Head of caudate nucleus (tissue), 42 donors: ENCODE results near the gene PACSIN1.

Source experiments
- DNase-seq, 42 donors: peaks; one replicate each; pipeline versions ENCODE4 v3.0.0 to v3.0.0-alpha.2; 2020 to 2021; ENCODE audit warnings: mixed read lengths in 7 of 42
- intact Hi-C: fragments of 100-400 bp; cut with DNase I; formaldehyde crosslinking; loops from one replicate; pipeline ENCODE4 v1.15.0; 2022

PACSIN1 gene

DNA sequence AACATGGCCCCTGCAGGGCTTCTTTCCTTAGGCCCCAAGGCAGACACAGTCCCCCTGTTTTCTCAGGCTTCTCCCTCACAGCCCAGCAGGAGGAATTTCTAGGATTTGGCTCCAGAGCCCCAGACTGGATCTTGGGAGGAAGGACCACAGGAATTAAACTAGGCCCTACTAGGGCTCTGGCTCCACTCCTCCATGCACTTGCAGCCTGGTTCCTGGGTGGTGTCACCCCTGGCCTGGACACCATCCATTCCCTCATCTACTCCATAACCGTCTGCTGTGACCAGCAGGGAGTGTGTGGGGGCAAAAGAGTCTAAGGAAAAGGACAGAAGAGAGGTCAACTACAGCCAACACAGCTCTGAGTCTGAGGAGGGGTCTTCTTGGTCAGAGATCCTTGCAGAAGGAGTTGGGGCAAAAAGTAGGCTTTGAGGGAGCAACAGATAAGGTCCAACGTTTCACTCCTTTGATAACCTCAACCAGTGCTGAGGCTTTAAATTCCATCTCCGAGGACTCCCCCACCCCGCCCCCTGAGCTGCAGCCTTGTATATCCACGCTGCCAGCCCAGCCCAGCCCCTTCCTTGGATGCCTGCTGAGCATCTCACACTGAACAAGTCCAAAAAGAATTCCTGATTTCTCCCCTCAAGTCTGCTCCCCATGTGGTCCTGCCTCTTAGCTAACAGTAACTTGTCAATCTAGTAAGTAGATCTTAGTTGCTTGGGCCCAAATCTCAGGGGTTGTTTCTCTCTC is 118.2 kb downstream of the PACSIN1 start:
- intact Hi-C loops: no loop called here
- DNase-seq: no peak

DNA sequence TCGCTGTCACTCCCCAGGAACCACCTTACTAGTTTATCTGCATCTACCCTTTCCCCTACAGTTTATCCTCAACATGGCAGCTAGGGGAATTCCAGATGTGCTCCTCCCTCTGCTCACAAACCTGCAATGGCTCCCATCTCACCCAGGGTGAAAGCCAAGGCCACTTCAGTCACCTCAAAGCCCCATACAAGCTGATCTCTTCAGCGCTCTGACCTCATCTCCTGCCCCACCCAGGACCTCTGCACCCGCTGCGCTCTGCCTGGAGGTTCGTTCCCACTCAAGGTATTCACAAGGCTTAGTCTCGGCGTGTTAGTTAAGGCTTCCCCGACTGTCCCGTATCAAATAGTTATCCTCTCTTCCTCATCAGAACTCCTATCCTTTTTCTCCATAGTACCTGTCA is 118.8 kb downstream of the PACSIN1 start:
- DNase-seq: no peak
- intact Hi-C loops: no loop called here
